ENCODE results near the gene TAT.
"Not testable (repeated sequence)": the region's sequence is repeated elsewhere in the genome, so short reads cannot be mapped to it uniquely, and the experiment has no call there.

TAT gene

GRCh38 chr16:71610936-71611871, 34.3 kb upstream of the TAT start:
- CTCF ChIA-PET, result interaction anchor here (0.5 to 1.8 kb wide), 32 partner anchors 9 to 1718 kb away, joined by 3 to 11 read pairs (median 4); partner anchors contain the start of gene CHST4
- POLR2A ChIA-PET (ENCODE audit: low non-redundant PET), result interaction anchor here (0.6 kb wide), 1 partner anchor 46 kb away, joined by 3 read pairs; no protein-coding TSS in a partner anchor
- DNase-seq (ENCODE audit: low spot score), result peak; percentile 67
- TF ChIP-seq, protein P1, sequence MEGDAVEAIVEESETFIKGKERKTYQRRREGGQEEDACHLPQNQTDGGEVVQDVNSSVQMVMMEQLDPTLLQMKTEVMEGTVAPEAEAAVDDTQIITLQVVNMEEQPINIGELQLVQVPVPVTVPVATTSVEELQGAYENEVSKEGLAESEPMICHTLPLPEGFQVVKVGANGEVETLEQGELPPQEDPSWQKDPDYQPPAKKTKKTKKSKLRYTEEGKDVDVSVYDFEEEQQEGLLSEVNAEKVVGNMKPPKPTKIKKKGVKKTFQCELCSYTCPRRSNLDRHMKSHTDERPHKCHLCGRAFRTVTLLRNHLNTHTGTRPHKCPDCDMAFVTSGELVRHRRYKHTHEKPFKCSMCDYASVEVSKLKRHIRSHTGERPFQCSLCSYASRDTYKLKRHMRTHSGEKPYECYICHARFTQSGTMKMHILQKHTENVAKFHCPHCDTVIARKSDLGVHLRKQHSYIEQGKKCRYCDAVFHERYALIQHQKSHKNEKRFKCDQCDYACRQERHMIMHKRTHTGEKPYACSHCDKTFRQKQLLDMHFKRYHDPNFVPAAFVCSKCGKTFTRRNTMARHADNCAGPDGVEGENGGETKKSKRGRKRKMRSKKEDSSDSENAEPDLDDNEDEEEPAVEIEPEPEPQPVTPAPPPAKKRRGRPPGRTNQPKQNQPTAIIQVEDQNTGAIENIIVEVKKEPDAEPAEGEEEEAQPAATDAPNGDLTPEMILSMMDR (conservative IDR thresholded peaks at IDR 0.05; ENCODE audit: low read depth), result peak; percentile 75
- no peak overlapping the region for H3K27ac ChIP-seq

DNA sequence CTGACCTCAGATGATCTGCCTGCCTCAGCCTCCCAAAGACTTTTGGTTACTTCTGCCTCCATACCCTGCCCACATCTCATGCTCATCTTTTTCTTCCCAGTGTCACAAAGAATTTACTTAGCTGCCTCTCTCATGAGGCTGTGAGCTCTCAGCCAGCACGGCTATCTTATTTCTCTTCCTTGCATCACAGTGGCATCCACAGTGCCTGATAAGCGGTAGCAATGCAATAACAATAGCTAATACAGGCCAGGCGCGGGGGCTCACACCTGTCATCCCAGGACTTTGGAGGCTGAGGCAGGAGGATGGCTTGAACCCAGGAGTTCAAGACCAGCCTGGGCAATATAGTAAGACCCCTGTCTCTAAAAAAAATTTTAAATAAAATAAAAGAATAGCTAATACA, 33.6 kb upstream of the TAT start:
- ChIA-PET CTCF (interaction anchor here (0.5 to 1.8 kb wide), 20 partner anchors 10 to 284 kb away, joined by 3 to 11 read pairs (median 4); partner anchors contain the start of gene CHST4), POLR2A (ENCODE audit: low non-redundant PET) (interaction anchor here (0.6 kb wide), 2 partner anchors 46 kb away, joined by 3 to 5 read pairs; no protein-coding TSS in a partner anchor)
- no peak for DNase-seq (ENCODE audit: low spot score)
- TF ChIP-seq, protein P1 (conservative IDR thresholded peaks at IDR 0.05; ENCODE audit: low read depth), result no peak
- H3K27ac ChIP-seq, result no peak overlapping the region

GRCh38 chr16:71609066-71609465, 32.2 kb upstream of the TAT start:
- no peak for DNase-seq (ENCODE audit: low spot score)
- CTCF ChIA-PET, result interaction anchor here (0.7 kb wide), 1 partner anchor 45 kb away, joined by 4 read pairs; no protein-coding TSS in a partner anchor
- H3K27ac ChIP-seq, result no peak overlapping the region
- TF ChIP-seq, protein P1 (conservative IDR thresholded peaks at IDR 0.05; ENCODE audit: low read depth), result no peak
- POLR2A ChIA-PET (ENCODE audit: low non-redundant PET), result no interaction called here

GRCh38 chr16:71600822-71601221, 23.9 kb upstream of the TAT start:
- TF ChIP-seq, protein P1 (conservative IDR thresholded peaks at IDR 0.05; ENCODE audit: low read depth), result no peak
- CTCF ChIA-PET, result no interaction called here
- H3K27ac ChIP-seq, result no peak overlapping the region
- DNase-seq (ENCODE audit: low spot score), result no peak
- POLR2A ChIA-PET (ENCODE audit: low non-redundant PET), result no interaction called here

DNA sequence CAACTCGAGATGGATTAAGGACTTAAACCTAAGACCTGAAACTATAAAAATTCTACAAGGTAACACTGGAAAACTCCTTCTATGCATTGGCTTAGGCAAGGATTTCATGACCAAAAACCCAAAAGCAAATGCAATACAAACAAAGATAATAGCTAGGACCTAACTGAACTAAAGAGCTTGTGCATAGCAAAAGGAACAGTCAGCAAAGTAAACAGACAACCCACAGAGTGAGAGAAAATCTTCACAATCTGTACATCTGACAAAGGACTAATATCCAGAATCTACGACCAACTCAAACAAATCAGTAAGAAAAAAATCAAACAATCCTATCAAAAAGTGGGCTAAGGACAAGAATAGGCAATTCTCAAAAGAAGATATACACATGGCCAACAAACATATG, 21.5 kb upstream of the TAT start:
- H3K27ac ChIP-seq; DNase-seq (ENCODE audit: low spot score); POLR2A ChIA-PET (ENCODE audit: low non-redundant PET): not testable (repeated sequence)
- CTCF ChIA-PET, result interaction anchor here (0.6 kb wide), 1 partner anchor 166 kb away, joined by 3 read pairs; no protein-coding TSS in a partner anchor

GRCh38 chr16:71595340-71595826, 18.5 kb upstream of the TAT start:
- DNase-seq (ENCODE audit: low spot score); H3K27ac ChIP-seq; POLR2A ChIA-PET (ENCODE audit: low non-redundant PET): not testable (repeated sequence)
- CTCF ChIA-PET, result interaction anchor here (1.7 kb wide), 1 partner anchor 16 kb away, joined by 7 read pairs; no protein-coding TSS in a partner anchor

DNA sequence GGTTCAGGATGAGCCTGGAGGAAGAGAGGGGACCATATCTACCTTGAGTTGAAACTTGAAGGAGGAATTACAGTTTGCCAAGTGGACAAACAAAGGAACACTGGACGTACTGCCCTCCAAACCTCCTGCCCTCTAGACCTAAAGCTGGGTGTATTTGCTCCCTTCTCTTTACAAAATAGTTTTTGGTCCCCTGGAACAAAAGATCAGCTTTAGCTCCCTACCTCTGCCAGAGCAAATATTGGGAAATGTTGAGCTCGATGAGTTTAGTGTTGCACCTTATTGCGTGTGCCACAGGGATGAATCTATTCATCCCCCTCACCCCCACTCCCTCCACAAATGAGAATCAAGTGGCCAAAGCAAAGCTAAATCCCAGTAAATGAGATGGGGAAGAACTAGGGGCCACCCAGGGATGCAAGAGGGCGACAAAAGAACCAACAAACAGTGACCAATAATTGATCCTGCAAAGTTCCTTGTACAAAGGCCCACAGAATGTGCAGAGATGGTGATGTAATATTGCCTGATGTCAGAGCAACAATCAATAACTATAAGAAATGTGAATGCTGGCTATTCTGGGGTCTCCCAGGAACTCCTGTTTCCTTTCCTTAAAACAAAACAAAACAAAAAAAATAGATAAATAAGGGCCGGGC, 17.2 kb upstream of the TAT start:
- no peak for DNase-seq (ENCODE audit: low spot score)
- ChIA-PET POLR2A (ENCODE audit: low non-redundant PET) (no interaction called here), CTCF (interaction anchor here (1.7 kb wide), 1 partner anchor 17 kb away, joined by 7 read pairs; no protein-coding TSS in a partner anchor)
- TF ChIP-seq, protein P1 (conservative IDR thresholded peaks at IDR 0.05; ENCODE audit: low read depth), result no peak
- no peak overlapping the region for H3K27ac ChIP-seq

Data from RWPE1 (cell line).